ENCODE measurements around the gene NFIA.

DNA sequence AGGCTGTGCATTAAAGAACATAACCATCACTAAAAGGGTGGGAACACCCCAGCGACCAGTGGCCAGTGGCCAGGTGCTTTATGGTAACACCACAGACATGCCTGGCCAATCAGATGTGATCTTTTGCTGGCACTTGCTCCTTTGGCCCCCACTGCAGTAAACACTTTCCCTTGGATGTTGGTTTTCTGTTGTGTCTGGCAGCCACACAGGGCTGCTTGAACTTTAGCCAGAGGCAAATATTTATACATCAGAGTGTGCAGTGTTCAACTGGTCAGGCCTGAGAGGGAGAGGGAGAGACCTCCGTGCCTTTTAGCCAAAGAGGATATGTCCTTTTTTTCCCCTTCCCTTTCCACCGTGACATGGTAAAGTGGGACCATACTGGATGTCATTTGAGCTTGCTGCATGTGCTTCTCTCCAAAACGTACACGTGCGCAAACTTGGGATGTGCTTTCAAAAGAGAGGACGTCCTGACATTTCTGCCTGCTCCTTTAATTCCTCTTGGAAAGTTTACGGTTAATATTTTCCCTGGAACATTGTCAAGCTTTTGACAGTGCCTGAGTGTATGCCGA, 101.2 kb downstream of the NFIA start:
- TF ChIP-seq, protein P1, sequence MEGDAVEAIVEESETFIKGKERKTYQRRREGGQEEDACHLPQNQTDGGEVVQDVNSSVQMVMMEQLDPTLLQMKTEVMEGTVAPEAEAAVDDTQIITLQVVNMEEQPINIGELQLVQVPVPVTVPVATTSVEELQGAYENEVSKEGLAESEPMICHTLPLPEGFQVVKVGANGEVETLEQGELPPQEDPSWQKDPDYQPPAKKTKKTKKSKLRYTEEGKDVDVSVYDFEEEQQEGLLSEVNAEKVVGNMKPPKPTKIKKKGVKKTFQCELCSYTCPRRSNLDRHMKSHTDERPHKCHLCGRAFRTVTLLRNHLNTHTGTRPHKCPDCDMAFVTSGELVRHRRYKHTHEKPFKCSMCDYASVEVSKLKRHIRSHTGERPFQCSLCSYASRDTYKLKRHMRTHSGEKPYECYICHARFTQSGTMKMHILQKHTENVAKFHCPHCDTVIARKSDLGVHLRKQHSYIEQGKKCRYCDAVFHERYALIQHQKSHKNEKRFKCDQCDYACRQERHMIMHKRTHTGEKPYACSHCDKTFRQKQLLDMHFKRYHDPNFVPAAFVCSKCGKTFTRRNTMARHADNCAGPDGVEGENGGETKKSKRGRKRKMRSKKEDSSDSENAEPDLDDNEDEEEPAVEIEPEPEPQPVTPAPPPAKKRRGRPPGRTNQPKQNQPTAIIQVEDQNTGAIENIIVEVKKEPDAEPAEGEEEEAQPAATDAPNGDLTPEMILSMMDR (IDR thresholded peaks at IDR 0.05): no peak
- TF ChIP-seq POLR2AphosphoS5 (IDR thresholded peaks at IDR 0.05; ENCODE audit: low read depth, low read length): no peak
- TF ChIP-seq TCF7L2 (IDR thresholded peaks at IDR 0.05; ENCODE audit: low read depth, low read length): no peak
- TF ChIP-seq SIN3A (IDR thresholded peaks at IDR 0.05; ENCODE audit: borderline replicate concordance, insufficient read depth, low read depth, low read length): no peak
- TF ChIP-seq, protein P2, sequence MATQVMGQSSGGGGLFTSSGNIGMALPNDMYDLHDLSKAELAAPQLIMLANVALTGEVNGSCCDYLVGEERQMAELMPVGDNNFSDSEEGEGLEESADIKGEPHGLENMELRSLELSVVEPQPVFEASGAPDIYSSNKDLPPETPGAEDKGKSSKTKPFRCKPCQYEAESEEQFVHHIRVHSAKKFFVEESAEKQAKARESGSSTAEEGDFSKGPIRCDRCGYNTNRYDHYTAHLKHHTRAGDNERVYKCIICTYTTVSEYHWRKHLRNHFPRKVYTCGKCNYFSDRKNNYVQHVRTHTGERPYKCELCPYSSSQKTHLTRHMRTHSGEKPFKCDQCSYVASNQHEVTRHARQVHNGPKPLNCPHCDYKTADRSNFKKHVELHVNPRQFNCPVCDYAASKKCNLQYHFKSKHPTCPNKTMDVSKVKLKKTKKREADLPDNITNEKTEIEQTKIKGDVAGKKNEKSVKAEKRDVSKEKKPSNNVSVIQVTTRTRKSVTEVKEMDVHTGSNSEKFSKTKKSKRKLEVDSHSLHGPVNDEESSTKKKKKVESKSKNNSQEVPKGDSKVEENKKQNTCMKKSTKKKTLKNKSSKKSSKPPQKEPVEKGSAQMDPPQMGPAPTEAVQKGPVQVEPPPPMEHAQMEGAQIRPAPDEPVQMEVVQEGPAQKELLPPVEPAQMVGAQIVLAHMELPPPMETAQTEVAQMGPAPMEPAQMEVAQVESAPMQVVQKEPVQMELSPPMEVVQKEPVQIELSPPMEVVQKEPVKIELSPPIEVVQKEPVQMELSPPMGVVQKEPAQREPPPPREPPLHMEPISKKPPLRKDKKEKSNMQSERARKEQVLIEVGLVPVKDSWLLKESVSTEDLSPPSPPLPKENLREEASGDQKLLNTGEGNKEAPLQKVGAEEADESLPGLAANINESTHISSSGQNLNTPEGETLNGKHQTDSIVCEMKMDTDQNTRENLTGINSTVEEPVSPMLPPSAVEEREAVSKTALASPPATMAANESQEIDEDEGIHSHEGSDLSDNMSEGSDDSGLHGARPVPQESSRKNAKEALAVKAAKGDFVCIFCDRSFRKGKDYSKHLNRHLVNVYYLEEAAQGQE (IDR thresholded peaks at IDR 0.05; ENCODE audit: insufficient read depth in 1 of 2, low read depth in 2 of 2, low read length in 1 of 2): no peak

Data from Panc1 (cell line).